Measurements from ENCODE around the gene SPEM2.

Gene SPEM2

DNA sequence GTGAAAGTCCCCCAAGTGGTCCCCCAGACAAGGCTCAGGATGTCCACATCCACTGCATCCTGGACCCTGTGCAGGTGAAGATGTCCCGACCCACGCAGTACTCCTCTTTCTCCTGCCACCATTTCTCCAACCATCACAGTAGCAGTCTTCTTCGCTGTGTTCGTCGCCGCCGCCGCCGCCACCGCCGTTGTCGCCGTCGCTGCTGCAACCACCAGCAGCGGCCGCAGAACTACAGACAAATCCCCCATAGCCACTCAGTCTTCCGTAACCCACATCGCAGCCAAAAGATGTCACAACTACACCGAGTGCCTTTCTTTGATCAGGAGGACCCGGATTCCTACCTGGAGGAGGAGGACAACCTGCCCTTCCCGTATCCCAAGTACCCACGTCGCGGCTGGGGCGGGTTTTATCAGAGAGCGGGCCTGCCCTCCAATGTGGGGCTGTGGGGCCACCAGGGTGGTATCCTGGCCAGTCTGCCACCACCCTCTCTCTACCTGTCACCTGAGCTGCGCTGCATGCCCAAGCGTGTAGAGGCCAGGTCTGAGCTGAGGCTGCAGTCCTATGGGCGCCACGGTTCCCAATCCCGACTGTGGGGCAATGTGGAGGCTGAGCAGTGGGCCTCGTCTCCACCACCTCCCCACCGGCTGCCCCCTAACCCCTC lies 917 bp downstream of the SPEM2 start:
- DNase-seq = no peak

DNA sequence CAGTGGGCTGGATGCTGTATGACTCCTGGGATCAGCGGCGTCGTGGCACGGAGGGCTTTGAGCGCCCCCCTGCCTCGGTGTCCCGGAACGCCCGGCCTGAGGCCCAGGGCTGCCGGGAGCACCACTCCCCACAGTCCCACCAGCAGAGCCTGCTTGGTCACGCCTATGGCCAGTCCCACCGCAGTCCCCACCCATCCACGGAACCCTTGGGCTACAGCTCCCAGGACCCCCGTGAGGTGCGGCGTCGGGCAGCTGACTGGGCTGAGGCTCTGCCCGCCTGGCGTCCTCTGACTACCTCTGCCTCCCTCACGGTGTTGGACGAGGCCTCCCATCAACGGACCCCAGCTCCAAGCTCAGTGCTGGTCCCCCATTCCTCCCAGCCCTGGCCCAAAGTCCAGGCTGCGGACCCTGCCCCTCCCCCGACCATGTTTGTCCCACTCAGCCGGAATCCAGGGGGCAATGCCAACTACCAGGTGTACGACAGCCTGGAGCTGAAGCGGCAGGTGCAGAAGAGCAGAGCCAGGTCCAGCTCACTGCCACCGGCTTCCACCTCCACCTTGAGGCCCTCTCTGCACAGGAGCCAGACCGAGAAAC lies 1.6 kb downstream of the SPEM2 start:
- DNase-seq = no peak

DNA sequence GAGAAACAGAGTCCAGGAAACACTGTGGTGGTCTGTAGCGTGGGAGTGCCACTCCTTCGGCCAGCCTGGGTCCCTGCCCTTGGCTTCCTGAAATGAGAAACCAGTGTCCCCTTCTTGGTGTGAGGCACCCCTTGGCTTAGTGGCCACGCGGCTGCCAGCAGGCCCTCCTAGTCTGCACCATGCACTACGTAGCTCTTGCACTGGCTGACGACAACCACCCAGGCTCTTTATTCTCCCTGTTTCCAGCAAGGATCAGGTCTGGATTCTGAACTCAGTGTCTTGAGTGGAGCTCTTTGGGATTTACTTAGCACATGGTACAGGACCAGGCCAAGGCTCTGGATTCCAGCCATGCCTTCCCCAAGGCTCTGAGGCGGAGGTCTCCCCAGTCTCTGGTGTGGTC lies 2.1 kb downstream of the SPEM2 start:
- no peak for DNase-seq

DNA sequence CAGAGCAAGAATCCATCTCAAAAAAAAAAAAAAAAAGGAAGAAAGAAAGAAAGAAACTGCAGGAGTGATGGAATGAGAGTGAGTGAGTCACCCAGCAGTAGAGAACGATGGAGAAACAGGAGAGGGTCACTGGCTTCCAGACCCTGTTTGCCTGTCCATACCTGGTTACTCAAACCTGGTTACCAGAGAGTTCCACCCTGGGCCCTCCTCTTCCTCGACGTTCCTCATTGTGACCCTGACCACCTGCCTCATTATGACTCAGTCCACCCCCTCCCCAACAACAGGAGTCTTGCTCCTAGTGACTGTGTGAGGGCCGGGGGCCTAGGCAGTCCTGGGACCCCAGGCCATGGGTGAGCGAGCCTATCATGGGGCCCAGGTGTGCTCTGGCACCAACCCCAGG lies 3.1 kb downstream of the SPEM2 start, which contains the start of gene SPEM3:
SPEM3 (plus strand) TSS at position 301 of the 400 bp plus-strand sequence; CDS start at position 347, 46 bp downstream.
- no peak for DNase-seq

DNA sequence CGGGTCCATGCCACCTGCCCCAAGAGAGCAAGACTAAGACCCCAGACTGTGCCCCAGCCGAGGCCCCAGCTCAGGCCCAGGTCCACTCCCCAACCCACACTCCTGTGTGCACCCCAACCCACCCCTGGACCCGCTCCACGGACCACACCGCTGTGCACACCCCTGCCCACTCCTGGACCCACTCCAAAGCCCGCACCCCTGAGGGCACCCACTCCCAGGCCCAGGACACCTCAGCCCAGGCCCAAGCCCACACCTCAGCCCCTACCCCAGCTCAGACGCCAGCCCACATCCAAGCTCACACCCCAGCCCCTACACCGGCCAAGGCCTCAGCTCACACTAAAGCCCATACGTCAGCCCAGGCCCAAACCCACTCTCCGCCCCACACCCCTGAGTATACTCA lies 4.3 kb downstream of the SPEM2 start:
- no peak for DNase-seq

DNA sequence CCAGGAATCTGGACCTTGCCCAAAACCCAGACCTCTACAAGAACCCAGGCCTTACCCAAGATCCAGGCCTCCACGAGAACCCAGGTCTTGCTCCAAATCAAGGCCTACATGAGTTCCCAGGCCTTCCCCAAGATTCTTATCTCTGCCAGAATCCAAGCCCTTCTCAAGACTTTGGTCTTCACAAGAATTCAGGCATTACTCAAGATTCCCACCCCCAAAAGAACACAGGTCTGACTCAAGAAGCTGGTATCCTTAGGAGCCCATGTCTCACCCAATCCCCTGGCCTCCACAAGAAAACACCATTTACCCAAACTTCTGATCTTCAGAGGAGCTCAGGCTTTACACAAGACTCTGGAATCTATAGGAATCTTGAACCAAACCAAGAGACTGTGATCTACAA lies 5.8 kb downstream of the SPEM2 start:
- DNase-seq = no peak

DNA sequence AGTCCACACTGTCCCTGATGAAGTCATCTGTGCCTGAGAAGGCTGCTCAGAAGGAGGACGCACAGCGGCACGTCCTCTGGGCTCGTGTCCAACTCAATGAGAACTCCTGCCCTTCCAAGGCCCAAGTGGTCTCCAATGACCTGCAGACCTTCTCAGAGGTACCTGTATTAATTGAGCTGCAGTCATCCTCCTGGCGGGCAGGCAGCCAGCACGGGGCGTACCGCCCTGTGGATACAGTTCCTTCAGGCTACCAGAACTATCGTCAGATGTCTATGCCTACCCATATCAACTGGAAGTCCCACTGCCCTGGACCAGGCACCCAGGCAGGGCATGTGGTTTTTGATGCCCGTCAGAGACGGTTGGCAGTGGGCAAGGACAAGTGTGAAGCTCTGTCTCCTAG lies 6.9 kb downstream of the SPEM2 start:
- DNase-seq = no peak

DNA sequence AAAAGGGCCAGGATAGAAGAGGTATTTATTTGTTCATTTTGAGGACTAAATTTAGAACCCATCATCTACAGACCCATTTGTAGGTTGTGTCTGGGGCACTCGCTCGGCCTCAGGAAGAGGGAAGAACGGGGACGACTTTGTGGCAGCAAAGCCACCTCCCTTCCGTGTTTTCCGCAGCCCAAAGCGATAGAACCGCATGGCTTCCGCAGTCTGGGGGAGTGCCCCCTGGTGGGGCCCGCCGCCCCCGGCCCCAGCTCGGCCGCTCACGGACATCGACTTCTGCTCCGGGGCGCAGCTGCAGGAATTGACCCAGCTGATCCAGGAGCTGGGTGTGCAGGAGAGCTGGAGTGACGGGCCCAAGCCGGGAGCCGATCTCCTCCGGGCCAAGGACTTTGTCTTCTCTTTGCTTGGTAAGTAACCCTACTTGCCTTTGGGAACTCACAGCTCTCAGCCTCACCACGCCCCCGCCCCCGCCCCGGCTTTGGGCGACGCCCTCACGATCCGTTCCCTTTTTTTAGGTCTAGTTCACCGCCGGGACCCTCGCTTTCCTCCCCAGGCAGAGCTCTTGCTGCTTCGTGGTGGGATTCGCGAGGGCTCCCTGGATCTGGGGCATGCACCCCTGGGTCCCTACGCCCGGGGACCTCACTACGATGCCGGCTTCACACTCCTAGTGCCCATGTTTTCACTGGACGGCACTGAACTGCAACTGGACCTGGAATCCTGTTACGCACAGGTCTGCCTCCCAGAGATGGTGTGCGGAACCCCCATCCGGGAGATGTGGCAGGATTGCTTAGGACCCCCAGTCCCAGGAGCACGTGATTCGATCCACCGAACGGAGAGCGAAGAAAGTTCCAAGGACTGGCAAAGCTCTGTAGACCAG lies 10.5 kb downstream of the SPEM2 start:
- DNase-seq = no peak

DNA sequence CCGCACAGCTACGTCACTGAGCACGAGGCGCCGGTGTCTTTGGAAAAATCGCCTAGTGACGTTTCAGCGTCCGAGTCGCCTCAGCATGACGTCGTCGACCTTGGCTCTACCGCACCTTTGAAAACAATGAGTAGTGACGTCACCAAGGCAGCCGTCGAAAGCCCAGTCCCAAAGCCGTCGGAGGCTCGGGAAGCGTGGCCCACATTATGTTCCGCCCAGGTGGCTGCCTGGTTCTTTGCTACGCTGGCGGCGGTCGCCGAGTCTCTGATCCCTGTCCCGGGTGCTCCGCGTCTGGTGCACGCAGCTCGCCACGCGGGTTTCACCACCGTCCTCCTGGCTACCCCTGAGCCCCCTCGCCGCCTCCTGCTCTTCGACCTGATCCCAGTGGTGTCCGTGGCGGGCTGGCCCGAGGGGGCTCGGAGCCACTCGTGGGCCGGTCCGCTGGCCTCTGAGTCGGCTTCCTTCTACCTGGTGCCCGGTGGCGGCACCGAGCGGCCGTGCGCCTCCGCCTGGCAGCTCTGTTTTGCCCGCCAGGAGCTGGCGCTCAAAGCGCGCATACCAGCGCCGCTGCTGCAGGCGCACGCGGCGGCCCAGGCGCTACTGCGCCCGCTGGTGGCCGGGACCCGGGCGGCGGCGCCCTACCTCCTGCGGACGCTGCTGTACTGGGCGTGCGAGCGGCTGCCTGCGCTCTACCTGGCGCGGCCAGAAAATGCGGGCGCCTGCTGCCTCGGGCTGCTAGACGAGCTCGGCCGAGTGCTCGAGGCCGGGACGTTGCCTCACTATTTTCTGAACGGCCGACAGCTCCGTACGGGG lies 11.3 kb downstream of the SPEM2 start:
- DNase-seq = no peak

DNA sequence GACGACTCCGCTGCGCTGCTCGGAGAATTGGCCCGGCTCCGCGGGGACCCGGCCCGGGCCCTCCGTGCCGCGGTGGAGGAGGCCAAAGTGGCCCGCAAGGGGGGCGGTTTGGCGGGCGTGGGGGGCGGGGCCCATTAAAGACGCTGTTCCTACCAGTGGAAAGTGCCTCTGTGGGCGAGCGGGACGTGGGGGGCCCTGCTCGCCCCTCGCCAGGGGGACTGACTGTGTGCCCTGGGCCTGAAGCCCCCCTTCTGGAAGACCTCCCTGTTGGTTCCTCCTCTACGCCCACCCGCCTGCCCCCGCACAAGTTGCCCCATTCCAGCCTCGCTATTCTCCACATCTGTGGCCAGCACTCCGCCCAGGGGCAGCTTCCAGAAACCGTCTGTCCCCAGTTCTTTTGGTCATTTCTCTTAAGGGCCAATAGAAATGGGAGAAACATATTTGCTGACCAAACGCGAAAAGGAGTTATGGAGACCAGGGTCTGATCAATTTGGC lies 12.0 kb downstream of the SPEM2 start:
- DNase-seq = no peak

DNA sequence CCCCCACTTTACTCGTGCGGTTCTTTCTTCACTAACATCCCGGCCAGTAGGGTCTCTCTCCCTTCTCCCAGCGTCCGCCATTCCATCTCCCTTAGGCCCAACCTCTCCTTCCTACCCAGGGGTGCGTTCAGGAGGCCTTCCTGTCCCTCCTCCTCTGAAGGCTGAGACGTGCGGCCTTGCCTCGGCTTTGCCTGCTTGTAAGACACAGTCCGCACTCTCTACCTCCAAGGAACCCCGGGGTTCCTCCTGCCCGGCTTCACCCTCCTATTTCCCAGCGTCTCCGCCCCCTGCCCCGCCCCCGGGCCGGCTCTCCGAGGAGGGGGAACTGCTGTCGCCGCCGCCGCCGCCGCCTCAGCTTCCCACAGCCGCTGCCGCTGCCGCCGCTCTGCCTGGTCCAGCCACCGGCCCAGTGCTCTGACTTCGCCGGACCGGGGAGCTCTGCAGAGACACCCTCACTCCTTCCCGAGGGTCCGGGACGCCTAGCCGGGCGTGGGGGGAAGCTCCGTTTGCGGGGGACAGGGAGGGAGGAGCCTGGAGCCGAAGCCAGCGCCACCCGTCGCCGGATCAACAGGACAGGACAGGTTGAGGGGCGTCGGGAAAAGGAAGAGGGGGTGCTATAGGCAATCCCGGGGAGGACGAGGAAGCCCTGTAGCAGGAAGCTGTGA lies 12.7 kb downstream of the SPEM2 start:
- no peak for DNase-seq

DNA sequence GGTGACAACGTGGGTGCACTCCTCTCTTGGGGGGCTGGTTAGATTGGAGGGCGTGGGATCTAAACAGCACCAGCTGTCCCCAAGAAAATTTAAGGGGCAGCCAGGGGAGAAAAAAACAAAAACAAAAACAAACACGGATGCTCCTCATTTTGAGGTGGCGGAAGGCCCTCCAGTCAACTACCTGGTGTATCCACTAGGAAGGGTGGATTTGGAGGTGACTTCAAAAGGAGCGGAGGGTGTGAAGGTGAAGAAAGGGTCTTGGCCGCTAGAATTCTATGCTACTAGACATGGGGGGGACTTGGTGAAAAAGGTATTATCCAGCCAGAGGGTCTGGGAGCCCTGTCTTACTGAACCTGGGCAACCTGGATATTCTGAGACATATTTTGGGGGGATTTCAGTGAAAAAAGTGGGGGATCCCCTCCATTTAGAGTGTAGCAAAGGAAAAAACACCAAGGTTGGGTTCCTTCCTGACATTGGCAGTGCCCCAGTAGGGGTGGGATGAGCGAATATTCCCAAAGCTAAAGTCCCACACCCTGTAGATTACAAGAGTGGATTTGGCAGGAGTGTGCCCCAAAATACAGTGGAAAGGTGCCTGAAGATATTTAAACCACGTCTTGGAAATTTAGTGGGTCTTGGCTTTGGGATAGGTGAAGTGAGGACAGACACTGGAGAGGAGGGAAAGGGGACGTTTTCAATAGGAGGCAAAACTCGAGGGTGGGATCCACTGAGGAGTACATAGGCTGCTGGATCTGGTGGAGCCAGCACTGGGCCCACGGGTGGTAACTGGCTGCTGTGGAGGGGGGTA lies 13.4 kb downstream of the SPEM2 start:
- DNase-seq = no peak

DNA sequence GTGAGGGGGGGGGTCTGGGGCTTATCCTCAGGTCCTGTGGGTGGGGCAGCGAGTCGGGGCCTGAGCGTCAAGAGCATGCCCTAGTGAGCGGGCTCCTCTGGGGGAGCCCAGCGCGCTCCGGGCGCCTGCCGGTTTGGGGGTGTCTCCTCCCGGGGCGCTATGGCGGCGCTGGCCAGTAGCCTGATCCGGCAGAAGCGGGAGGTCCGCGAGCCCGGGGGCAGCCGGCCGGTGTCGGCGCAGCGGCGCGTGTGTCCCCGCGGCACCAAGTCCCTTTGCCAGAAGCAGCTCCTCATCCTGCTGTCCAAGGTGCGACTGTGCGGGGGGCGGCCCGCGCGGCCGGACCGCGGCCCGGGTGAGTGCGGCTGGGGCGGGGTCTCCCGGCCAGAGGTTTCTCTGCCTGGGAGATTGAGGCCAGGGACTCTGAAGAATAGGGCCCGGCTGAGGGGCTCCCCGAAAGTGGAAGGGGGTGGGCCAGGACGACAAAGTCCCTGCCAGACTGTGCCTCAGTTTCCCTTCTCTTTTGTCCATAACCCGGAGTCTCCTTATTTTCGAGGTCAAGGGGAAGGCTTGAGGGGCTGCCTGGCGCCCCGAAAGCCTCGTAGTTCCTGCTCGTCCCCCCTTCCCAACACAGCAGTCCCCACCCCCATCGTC lies 14.2 kb downstream of the SPEM2 start, which contains the start of gene FGF11:
FGF11 (plus strand) TSS at position 51 of the 651 bp plus-strand sequence; CDS start at position 160, 109 bp downstream.
- no peak for DNase-seq

DNA sequence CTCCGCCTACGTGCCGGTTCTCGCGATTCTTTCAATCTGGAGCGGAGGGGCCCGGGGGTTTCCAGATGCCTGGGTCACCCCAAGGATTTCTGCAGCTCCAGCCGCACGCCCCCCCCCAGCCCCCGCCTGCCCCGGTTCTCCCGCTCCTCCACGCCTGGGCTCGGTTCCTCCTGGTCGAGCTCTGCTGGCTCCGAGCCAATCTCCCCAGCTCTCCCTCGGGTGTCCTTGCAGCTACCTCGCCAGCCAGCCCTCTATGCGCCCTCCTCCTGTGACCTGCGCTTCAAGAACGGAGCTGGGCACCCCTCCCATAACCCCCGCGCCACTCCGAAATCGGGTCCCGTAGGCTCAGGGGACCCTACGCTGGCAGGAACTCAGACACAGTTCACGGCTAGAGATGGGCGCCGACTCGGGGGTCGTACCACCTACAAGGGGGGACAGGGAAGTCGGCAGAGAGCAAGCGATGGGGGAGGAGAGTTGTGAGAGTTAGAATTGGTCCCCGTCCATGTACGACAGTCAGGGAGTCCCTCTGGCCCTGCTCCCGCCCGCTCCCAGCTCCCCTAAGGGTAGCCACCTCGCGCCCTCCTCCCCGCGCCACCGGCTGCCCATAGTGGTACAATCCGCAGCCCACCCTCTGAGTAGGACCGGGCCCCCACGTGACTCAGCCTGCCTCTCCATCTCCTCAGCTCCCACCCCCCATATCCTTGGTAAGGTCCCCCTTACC lies 14.9 kb downstream of the SPEM2 start:
- DNase-seq = no peak

DNA sequence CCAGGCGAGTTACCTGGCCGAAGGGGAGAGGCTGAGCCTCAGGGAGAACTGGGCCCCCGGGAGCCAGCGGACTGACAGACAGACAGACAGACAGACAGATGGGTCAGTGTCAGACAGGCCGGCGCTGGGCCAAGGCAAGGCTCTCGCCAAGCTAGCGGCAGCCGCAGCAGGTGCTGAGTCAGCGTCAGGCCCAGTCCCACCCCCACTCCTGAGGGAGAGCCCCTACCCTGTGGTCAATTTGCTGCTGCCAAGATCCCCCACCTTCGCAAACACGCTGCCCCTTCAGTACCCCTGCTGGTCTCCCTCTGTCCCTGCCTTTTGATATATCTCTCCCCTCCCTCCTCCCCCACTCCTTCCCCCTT lies 15.4 kb downstream of the SPEM2 start:
- DNase-seq = no peak

DNA sequence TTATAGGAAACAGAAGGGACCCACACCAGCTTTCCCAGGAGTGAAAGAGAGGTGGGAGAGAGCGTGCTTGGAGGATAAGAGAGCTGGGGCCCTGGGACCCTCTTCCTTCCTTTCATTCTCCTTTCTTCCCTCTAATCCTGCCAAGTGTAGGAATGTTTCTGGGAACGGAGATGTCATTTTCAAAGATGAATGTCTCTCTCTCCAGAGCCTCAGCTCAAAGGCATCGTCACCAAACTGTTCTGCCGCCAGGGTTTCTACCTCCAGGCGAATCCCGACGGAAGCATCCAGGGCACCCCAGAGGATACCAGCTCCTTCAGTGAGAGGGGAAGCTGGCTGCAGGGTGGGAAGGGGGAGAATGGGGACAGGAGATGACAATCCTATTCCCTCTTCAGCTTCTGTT lies 15.8 kb downstream of the SPEM2 start:
- DNase-seq = no peak

DNA sequence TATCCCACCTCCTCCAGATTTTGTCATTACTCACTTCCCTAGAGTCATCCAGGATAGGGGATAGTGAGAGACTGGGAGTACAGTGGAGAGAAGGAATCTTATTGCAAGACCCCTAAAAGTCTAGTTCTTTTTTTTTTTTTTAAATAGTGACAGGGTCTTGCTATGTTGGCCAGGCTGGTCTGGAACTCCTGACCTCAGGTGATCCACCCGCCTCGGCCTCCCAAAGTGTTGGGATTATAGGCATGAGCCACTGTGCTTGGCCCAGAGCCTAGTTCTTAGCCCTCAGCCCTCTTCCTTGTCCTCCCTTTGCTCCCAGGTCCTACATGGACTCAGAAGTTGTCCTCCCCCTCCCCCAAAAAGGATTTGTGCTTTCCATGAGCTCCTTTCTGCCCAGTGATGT lies 16.7 kb downstream of the SPEM2 start:
- DNase-seq = no peak

DNA sequence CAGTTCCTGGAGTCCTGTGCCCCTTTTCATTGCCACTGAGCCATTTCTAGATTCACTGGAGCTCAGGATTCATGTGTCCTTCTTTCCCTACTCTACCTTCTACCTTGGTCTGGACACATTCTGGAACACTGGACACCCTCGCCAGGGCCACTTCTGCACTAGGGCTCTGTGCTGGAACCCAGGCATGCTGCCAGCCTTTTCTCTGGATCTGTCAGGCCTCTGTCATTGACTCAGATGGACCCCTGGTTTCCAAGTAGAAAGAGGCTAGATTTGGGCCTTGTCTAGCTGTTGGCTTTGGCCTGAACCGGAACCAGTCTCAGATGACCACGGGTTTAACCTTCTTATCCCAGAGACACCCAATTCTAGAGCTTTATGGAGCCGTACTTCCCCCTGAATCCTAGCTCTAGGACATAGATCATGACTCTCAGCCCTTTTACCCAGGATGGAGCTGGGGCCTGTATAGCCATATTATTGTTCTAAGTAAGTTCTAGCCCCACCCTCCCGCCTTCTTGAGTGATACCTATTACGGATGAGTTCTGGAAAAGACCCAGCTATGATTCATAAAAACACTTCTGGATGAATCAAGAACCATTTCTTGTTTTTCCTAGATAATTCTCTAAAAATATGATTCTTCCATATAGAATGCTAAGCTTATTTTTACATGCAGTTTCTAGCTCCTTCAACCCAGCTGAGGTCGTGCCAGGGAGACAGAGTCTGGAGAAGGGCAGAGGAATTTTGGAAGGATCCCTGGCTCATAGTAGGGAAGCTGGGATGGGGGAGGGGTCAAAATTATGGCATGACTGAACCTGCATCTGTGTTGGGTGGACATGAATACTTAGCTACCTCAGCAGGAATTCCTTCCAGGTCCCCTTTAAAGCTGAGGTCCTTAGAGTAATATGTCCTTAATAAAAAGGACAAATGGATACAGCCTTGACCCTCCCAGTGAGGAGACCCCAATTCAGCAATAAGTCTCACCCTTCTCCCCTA lies 18.4 kb downstream of the SPEM2 start:
- DNase-seq = no peak
